Measurements from ENCODE around the gene PSMD5. TPM values are rescaled to one million over a fixed set of nuclear protein-coding genes. Genes with fewer than 3 reads are reported as not detected.
A peak's percentile ranks its signal among the peaks of the same experiment; 100 is the strongest.

Gene PSMD5
- total and polyA plus RNA-seq, 2 donors from 2014 or later = 17.1 to 38.3 TPM

DNA sequence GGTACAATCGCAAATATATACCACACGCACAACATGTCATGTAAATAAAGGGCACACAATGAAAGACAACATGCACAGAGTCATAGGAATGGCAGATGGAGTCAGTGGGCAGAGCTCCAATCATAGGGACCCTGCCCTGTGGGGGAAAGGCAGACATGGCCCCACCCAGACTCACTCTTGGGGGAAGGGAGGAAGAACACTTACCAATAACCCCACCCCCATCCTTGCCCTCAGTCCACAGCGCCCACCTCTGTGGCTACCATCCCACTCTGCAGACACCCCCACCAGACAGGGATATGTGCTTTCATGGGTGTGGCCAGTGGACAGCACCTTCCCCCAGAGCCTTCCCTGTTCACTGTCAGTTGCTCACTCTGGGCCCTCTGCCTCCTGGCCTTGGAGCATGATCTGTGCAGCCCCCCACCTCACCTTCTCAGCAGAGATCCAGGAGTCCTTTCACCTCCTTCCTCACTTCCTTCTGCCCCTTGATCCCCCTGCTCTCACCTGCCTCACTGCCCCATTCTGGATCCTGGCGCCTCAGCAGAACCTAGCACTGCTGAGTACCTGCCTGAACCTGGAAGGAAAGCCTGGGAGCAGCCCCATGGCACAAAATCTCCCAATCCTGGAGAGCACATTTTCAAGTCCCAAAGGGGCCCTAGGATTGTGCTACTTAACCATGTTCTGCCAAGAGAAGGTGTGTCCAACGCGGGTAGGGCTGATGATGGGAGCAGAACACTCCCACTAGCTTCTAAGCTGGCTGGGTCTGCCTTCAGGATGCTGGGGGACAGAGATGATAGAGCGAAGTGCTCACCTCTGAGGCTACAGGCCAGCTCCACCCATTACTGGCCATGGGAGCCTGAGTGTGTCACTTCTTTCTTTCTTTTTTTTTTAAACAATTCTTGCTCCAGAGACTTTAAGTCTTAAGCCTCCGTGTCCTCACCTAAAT, 35.7 kb upstream of the PSMD5 start:
- no peaks in the 10 kb centered on the region for H3K36me3 ChIP-seq (ENCODE audit: control insufficient read depth in 2 of 3, insufficient read depth in 3 of 3, low read length in 3 of 3)
- no peak for FAIRE-seq
- no peak overlapping the region for H3K27ac ChIP-seq (ENCODE audit: low read depth in 2 of 2, low read length in 2 of 2)
- H3K9ac ChIP-seq (ENCODE audit: low read length in 3 of 3) = no peak overlapping the region
- no peaks in the 10 kb centered on the region for H3K9me3 ChIP-seq (ENCODE audit: control insufficient read depth in 2 of 3, insufficient read depth in 1 of 3, low read length in 3 of 3)
- intact Hi-C loops (cut with DNase I) = no loop called here
- peaks cover 0 to 4% (median 0%) of the 10 kb centered on the region in 3 donors for H3K4me1 ChIP-seq (ENCODE audit: control insufficient read depth in 2 of 3, insufficient read depth in 2 of 3, low read depth in 1 of 3, low read length in 3 of 3)
- peak in 2 of 5 donors; percentile 50 to 73 for DNase-seq
- TF ChIP-seq CTCF (IDR thresholded peaks at IDR 0.05; ENCODE audit: borderline replicate concordance, extremely low read depth, insufficient read depth) = no peak
- H3K4me3 ChIP-seq (ENCODE audit: low read length in 3 of 3) = no peak overlapping the region
- H3K27me3 ChIP-seq (ENCODE audit: control insufficient read depth, insufficient read depth, low read length) = no peaks in the 10 kb centered on the region

DNA sequence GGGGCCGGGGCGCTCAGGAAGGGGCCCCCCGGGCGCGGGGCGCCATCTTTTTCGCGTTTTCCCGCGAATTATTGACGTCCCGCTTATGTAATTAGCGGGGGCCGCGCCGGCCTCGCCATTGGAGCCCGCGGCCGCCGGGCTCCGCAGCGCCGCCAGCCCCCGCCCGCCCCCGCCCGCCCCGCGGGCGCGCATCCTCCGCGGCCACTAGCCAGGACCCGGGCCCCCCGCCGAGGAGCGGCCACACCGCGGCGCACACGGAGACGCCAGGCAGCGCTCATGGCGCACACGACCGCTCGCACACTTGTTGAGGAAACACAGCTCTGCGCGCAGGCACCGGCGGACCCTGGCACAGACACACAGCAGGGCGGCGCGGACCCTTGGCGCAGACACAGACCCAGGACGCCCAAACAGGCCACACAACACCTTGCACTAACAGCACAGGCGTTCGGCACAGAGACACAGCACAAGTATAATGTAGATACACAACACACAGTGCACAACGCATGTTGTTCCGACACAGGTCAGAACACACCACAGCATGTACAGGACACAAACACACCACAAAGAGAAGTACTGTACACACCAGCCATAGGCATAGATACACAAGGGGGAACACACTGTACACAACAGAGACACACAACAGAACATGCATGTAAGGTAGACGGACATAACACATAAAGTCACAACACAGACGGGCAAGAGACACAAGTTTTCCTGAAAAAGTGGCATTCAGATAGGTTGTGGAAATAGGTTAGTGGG, 34.7 kb upstream of the PSMD5 start:
- no peaks in the 10 kb centered on the region for H3K36me3 ChIP-seq (ENCODE audit: control insufficient read depth in 2 of 3, insufficient read depth in 3 of 3, low read length in 3 of 3)
- peak overlapping the region in 1 of 2 donors; percentile 78 for H3K27ac ChIP-seq (ENCODE audit: low read depth in 2 of 2, low read length in 2 of 2)
- intact Hi-C loops (cut with DNase I) = no loop called here
- H3K27me3 ChIP-seq (ENCODE audit: control insufficient read depth, insufficient read depth, low read length) = no peaks in the 10 kb centered on the region
- H3K4me3 ChIP-seq (ENCODE audit: low read length in 3 of 3) = peak overlapping the region; percentile 66 to 81 (median 71)
- peaks cover 0 to 4% (median 0%) of the 10 kb centered on the region in 3 donors for H3K4me1 ChIP-seq (ENCODE audit: control insufficient read depth in 2 of 3, insufficient read depth in 2 of 3, low read depth in 1 of 3, low read length in 3 of 3)
- TF ChIP-seq CTCF (IDR thresholded peaks at IDR 0.05; ENCODE audit: borderline replicate concordance, extremely low read depth, insufficient read depth) = no peak
- DNase-seq = peak; percentile 71 to 87 (median 85)
- H3K9ac ChIP-seq (ENCODE audit: low read length in 3 of 3) = peak overlapping the region in 2 of 3 donors; percentile 9 to 82
- FAIRE-seq = no peak
- no peaks in the 10 kb centered on the region for H3K9me3 ChIP-seq (ENCODE audit: control insufficient read depth in 2 of 3, insufficient read depth in 1 of 3, low read length in 3 of 3)

DNA sequence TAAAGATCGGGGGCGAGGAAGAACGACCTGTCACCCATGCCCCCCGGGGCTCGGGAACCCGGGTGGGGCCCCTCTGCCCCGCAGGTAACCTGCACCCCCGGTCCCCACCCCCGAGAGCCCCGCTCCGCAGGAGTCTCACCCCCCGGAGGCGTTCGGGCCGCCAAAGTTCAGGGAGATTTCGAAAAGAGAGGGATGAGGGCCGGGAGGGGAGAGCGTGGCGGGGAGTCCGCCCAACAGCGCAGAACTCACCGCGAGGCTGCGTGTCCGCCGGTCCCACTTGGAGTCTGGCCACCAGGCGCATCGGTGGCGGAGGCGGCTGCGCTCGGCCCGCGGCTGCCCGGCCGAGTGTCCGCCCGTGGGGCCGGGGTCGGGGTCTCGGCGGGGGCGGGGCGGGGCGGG, 34.1 kb upstream of the PSMD5 start, which contains the start of gene PHF19:
Gene PHF19, minus strand, starts transcription at position 347 of the 399 bp plus-strand sequence. CDS start 2,447 bp downstream, outside the sequence.
- peaks cover 0 to 4% (median 0%) of the 10 kb centered on the region in 3 donors for H3K4me1 ChIP-seq (ENCODE audit: control insufficient read depth in 2 of 3, insufficient read depth in 2 of 3, low read depth in 1 of 3, low read length in 3 of 3)
- peak within 1 kb of the TSS in 2 of 3 donors; percentile 40 to 82 for H3K9ac ChIP-seq (ENCODE audit: low read length in 3 of 3)
- H3K9me3 ChIP-seq (ENCODE audit: control insufficient read depth in 2 of 3, insufficient read depth in 1 of 3, low read length in 3 of 3) = no peaks in the 10 kb centered on the region
- peak; percentile 1 for TF ChIP-seq CTCF (IDR thresholded peaks at IDR 0.05; ENCODE audit: borderline replicate concordance, extremely low read depth, insufficient read depth)
- FAIRE-seq (no peak), DNase-seq (peak in 1 of 5 donors; percentile 85)
- peak within 1 kb of the TSS; percentile 67 to 78 for H3K27ac ChIP-seq (ENCODE audit: low read depth in 2 of 2, low read length in 2 of 2)
- peak within 1 kb of the TSS; percentile 66 to 81 (median 71) for H3K4me3 ChIP-seq (ENCODE audit: low read length in 3 of 3)
- H3K36me3 ChIP-seq (ENCODE audit: control insufficient read depth in 2 of 3, insufficient read depth in 3 of 3, low read length in 3 of 3) = no peaks in the 10 kb centered on the region
- no peaks in the 10 kb centered on the region for H3K27me3 ChIP-seq (ENCODE audit: control insufficient read depth, insufficient read depth, low read length)
- intact Hi-C loops (cut with DNase I) = no loop called here

All from kidney (tissue), 14 donors.